ENCODE measurements around the gene GALNT9. TPM values are rescaled to one million over a fixed set of nuclear protein-coding genes. Genes with fewer than 3 reads are reported as not detected.

The GALNT9 gene
- total RNA-seq, 1 experiment from 2014 or later: 2.6 TPM

DNA sequence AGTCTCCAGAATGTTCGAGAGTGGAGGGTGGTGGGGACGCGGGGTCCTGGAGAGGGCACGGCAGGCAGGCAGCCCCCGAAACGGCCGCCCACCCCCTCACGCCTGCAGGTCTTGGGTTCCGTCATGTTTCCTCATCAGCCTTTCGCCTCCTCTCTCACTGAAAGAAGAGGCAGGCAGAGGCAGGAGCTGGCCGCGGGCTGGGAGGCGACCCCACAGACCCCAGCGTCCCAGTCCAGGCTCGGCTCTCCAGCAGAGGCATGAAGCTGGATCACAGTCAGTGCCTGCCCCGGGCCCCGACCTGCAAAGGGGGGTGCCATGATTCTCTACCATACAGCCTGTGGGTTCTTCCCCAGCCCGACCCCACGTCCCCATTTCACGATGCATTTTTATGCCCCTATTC lies 13.4 kb downstream of the GALNT9 start:
- no peaks in the 10 kb centered on the region for H4K20me1 ChIP-seq (ENCODE audit: insufficient read depth)
- no peaks in the 10 kb centered on the region for H3K9me2 ChIP-seq (ENCODE audit: insufficient read depth)
- H3K27me3 ChIP-seq (ENCODE audit: insufficient read depth, low read length): no peaks in the 10 kb centered on the region
- ChIA-PET RAD21 (ENCODE audit: low non-redundant PET in 1 of 2, low total read pairs in 2 of 2, uncharacterized antibody in 2 of 2, unreplicated experiment in 2 of 2) (no interaction called here), CTCF (no interaction called here), POLR2A (no interaction called here)
- H3K4me1 ChIP-seq (ENCODE audit: control insufficient read depth in 1 of 2, insufficient read depth in 2 of 2, low read length in 2 of 2): no peaks in the 10 kb centered on the region
- no peak for DNase-seq (ENCODE audit: low read depth, low spot score)
- no peak overlapping the region for H2AFZ ChIP-seq (ENCODE audit: low read depth, low read length, poor library complexity, severe bottlenecking)
- H3K36me3 ChIP-seq (ENCODE audit: control insufficient read depth in 1 of 2, insufficient read depth in 2 of 2, low read length in 2 of 2): no peaks in the 10 kb centered on the region
- ATAC-seq: no peak
- TF ChIP-seq CEBPB (IDR thresholded peaks at IDR 0.05; ENCODE audit: low read depth): no peak
- no peak for TF ChIP-seq JUND (IDR thresholded peaks at IDR 0.05)
- TF ChIP-seq EGR1 (IDR thresholded peaks at IDR 0.05; ENCODE audit: low read depth): no peak
- TF ChIP-seq YY1 (IDR thresholded peaks at IDR 0.05; ENCODE audit: extremely low read depth, insufficient replicate concordance, low read depth, low read length): no peak
- TF ChIP-seq SP1 (IDR thresholded peaks at IDR 0.05; ENCODE audit: low read depth): no peak
- TF ChIP-seq CBX3 (IDR thresholded peaks at IDR 0.05; ENCODE audit: low read depth): no peak
- TF ChIP-seq ZNF274 (IDR thresholded peaks at IDR 0.05; ENCODE audit: low read depth, low read length): no peak
- TF ChIP-seq RAD21 (IDR thresholded peaks at IDR 0.05; ENCODE audit: low read depth): no peak
- TF ChIP-seq, protein P1, sequence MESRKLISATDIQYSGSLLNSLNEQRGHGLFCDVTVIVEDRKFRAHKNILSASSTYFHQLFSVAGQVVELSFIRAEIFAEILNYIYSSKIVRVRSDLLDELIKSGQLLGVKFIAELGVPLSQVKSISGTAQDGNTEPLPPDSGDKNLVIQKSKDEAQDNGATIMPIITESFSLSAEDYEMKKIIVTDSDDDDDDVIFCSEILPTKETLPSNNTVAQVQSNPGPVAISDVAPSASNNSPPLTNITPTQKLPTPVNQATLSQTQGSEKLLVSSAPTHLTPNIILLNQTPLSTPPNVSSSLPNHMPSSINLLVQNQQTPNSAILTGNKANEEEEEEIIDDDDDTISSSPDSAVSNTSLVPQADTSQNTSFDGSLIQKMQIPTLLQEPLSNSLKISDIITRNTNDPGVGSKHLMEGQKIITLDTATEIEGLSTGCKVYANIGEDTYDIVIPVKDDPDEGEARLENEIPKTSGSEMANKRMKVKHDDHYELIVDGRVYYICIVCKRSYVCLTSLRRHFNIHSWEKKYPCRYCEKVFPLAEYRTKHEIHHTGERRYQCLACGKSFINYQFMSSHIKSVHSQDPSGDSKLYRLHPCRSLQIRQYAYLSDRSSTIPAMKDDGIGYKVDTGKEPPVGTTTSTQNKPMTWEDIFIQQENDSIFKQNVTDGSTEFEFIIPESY (IDR thresholded peaks at IDR 0.05; ENCODE audit: extremely low read depth, insufficient replicate concordance, low read length): no peak
- no peak for TF ChIP-seq SRF (IDR thresholded peaks at IDR 0.05; ENCODE audit: low read depth)
- TF ChIP-seq, protein P2, sequence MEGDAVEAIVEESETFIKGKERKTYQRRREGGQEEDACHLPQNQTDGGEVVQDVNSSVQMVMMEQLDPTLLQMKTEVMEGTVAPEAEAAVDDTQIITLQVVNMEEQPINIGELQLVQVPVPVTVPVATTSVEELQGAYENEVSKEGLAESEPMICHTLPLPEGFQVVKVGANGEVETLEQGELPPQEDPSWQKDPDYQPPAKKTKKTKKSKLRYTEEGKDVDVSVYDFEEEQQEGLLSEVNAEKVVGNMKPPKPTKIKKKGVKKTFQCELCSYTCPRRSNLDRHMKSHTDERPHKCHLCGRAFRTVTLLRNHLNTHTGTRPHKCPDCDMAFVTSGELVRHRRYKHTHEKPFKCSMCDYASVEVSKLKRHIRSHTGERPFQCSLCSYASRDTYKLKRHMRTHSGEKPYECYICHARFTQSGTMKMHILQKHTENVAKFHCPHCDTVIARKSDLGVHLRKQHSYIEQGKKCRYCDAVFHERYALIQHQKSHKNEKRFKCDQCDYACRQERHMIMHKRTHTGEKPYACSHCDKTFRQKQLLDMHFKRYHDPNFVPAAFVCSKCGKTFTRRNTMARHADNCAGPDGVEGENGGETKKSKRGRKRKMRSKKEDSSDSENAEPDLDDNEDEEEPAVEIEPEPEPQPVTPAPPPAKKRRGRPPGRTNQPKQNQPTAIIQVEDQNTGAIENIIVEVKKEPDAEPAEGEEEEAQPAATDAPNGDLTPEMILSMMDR (IDR thresholded peaks at IDR 0.05 in 2 of 3, conservative IDR thresholded peaks at IDR 0.05 in 1 of 3; ENCODE audit: borderline replicate concordance in 1 of 3, insufficient read depth in 1 of 3, low read depth in 2 of 3, low read length in 2 of 3): no peak
- TF ChIP-seq FOSL1 (IDR thresholded peaks at IDR 0.05; ENCODE audit: low read depth): no peak
- no peak for TF ChIP-seq TCF7L2 (IDR thresholded peaks at IDR 0.05; ENCODE audit: borderline replicate concordance, extremely low read depth, insufficient read depth, insufficient read length)
- TF ChIP-seq, protein P3, sequence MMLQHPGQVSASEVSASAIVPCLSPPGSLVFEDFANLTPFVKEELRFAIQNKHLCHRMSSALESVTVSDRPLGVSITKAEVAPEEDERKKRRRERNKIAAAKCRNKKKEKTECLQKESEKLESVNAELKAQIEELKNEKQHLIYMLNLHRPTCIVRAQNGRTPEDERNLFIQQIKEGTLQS (IDR thresholded peaks at IDR 0.05): no peak
- TF ChIP-seq ELF1 (IDR thresholded peaks at IDR 0.05; ENCODE audit: borderline replicate concordance, low read depth): no peak
- no peak for TF ChIP-seq SIN3A (IDR thresholded peaks at IDR 0.05; ENCODE audit: low read depth)
- TF ChIP-seq POLR2AphosphoS5 (IDR thresholded peaks at IDR 0.05; ENCODE audit: low read depth, low read length): no peak
- TF ChIP-seq, protein P4, sequence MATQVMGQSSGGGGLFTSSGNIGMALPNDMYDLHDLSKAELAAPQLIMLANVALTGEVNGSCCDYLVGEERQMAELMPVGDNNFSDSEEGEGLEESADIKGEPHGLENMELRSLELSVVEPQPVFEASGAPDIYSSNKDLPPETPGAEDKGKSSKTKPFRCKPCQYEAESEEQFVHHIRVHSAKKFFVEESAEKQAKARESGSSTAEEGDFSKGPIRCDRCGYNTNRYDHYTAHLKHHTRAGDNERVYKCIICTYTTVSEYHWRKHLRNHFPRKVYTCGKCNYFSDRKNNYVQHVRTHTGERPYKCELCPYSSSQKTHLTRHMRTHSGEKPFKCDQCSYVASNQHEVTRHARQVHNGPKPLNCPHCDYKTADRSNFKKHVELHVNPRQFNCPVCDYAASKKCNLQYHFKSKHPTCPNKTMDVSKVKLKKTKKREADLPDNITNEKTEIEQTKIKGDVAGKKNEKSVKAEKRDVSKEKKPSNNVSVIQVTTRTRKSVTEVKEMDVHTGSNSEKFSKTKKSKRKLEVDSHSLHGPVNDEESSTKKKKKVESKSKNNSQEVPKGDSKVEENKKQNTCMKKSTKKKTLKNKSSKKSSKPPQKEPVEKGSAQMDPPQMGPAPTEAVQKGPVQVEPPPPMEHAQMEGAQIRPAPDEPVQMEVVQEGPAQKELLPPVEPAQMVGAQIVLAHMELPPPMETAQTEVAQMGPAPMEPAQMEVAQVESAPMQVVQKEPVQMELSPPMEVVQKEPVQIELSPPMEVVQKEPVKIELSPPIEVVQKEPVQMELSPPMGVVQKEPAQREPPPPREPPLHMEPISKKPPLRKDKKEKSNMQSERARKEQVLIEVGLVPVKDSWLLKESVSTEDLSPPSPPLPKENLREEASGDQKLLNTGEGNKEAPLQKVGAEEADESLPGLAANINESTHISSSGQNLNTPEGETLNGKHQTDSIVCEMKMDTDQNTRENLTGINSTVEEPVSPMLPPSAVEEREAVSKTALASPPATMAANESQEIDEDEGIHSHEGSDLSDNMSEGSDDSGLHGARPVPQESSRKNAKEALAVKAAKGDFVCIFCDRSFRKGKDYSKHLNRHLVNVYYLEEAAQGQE (IDR thresholded peaks at IDR 0.05; ENCODE audit: low read depth): no peak
- TF ChIP-seq, protein P5, sequence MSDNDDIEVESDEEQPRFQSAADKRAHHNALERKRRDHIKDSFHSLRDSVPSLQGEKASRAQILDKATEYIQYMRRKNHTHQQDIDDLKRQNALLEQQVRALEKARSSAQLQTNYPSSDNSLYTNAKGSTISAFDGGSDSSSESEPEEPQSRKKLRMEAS (IDR thresholded peaks at IDR 0.05): no peak
- TF ChIP-seq EZH2 (IDR thresholded peaks at IDR 0.05): no peak
- intact Hi-C loops (cut with micrococcal nuclease): no loop called here
- no peak overlapping the region for H3K27ac ChIP-seq (ENCODE audit: low read depth, low read length)
- peaks cover 0 to 6% of the 10 kb centered on the region in 2 experiments; a peak in 2 of 4 replicates for H3K9me3 ChIP-seq (ENCODE audit: control insufficient read depth in 1 of 2, insufficient read depth in 1 of 2, low read depth in 1 of 2, low read length in 2 of 2)
- H3K4me3 ChIP-seq (replicated peaks in 1 of 2; ENCODE audit: low read depth in 1 of 2, low read length in 2 of 2): no peak overlapping the region
- BruUV-seq (replicated peaks): no TSS peak
- no peak overlapping the region for H3K9ac ChIP-seq (ENCODE audit: low read length)
- H3K4me2 ChIP-seq (ENCODE audit: low read length): no peak overlapping the region
- H3K79me2 ChIP-seq (ENCODE audit: insufficient read depth, low read length): no peaks in the 10 kb centered on the region

Data from HCT116 (cell line).